Measurements from ENCODE around the gene ELF2.

ELF2 gene

GRCh38 chr4:139083956-139084803 lies 92.8 kb downstream of the ELF2 start (continued):
- peak; percentile 64; the same call in 1 of the 2 replicates for TF ChIP-seq SP7 (tag by site-specific recombination; IDR thresholded peaks at IDR 0.05)
- no peak for TF ChIP-seq BCL6B (tag by site-specific recombination; IDR thresholded peaks at IDR 0.05)
- no peak for TF ChIP-seq ZNF248 (tag by site-specific recombination; IDR thresholded peaks at IDR 0.05)
- TF ChIP-seq, protein P1, sequence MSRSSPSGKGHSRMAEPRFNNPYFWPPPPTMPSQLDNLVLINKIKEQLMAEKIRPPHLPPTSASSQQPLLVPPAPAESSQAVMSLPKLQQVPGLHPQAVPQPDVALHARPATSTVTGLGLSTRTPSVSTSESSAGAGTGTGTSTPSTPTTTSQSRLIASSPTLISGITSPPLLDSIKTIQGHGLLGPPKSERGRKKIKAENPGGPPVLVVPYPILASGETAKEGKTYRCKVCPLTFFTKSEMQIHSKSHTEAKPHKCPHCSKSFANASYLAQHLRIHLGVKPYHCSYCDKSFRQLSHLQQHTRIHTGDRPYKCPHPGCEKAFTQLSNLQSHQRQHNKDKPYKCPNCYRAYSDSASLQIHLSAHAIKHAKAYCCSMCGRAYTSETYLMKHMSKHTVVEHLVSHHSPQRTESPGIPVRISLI (tag by site-specific recombination; IDR thresholded peaks at IDR 0.05), result no peak
- peak; percentile 52; the same call in 1 of the 2 replicates for TF ChIP-seq ZNF24 (tag by site-specific recombination; IDR thresholded peaks at IDR 0.05)
- TF ChIP-seq ZNF510 (tag by site-specific recombination; IDR thresholded peaks at IDR 0.05; ENCODE audit: insufficient replicate concordance), result no peak
- TF ChIP-seq SALL2 (tag by site-specific recombination; IDR thresholded peaks at IDR 0.05; ENCODE audit: borderline replicate concordance), result no peak
- TF ChIP-seq ZNF488 (tag by site-specific recombination; IDR thresholded peaks at IDR 0.05), result no peak
- peak; percentile 68 for TF ChIP-seq ZNF692 (tag by site-specific recombination; IDR thresholded peaks at IDR 0.05)
- TF ChIP-seq, protein P2, sequence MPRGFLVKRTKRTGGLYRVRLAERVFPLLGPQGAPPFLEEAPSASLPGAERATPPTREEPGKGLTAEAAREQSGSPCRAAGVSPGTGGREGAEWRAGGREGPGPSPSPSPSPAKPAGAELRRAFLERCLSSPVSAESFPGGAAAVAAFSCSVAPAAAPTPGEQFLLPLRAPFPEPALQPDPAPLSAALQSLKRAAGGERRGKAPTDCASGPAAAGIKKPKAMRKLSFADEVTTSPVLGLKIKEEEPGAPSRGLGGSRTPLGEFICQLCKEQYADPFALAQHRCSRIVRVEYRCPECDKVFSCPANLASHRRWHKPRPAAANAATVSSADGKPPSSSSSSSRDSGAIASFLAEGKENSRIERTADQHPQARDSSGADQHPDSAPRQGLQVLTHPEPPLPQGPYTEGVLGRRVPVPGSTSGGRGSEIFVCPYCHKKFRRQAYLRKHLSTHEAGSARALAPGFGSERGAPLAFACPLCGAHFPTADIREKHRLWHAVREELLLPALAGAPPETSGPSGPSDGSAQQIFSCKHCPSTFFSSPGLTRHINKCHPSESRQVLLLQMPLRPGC (tag by site-specific recombination; IDR thresholded peaks at IDR 0.05), result peak; percentile 8; the same call in 1 of the 2 replicates
- no peak for TF ChIP-seq ZNF677 (tag by site-specific recombination; IDR thresholded peaks at IDR 0.05)
- TF ChIP-seq KLF16 (tag by site-specific recombination; IDR thresholded peaks at IDR 0.05), result peak; percentile 60
- TF ChIP-seq, protein P3, sequence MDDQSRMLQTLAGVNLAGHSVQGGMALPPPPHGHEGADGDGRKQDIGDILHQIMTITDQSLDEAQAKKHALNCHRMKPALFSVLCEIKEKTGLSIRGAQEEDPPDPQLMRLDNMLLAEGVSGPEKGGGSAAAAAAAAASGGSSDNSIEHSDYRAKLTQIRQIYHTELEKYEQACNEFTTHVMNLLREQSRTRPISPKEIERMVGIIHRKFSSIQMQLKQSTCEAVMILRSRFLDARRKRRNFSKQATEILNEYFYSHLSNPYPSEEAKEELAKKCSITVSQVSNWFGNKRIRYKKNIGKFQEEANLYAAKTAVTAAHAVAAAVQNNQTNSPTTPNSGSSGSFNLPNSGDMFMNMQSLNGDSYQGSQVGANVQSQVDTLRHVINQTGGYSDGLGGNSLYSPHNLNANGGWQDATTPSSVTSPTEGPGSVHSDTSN (CRISPR knock-in tag; IDR thresholded peaks at IDR 0.05), result 0 out of 2 replicates have a peak, but pooled peaks have one; percentile 28
- TF ChIP-seq ZBTB8A (tag by site-specific recombination; IDR thresholded peaks at IDR 0.05), result peak; percentile 78
- TF ChIP-seq ZNF639 (tag by site-specific recombination; IDR thresholded peaks at IDR 0.05), result no peak
- TF ChIP-seq, protein P4, sequence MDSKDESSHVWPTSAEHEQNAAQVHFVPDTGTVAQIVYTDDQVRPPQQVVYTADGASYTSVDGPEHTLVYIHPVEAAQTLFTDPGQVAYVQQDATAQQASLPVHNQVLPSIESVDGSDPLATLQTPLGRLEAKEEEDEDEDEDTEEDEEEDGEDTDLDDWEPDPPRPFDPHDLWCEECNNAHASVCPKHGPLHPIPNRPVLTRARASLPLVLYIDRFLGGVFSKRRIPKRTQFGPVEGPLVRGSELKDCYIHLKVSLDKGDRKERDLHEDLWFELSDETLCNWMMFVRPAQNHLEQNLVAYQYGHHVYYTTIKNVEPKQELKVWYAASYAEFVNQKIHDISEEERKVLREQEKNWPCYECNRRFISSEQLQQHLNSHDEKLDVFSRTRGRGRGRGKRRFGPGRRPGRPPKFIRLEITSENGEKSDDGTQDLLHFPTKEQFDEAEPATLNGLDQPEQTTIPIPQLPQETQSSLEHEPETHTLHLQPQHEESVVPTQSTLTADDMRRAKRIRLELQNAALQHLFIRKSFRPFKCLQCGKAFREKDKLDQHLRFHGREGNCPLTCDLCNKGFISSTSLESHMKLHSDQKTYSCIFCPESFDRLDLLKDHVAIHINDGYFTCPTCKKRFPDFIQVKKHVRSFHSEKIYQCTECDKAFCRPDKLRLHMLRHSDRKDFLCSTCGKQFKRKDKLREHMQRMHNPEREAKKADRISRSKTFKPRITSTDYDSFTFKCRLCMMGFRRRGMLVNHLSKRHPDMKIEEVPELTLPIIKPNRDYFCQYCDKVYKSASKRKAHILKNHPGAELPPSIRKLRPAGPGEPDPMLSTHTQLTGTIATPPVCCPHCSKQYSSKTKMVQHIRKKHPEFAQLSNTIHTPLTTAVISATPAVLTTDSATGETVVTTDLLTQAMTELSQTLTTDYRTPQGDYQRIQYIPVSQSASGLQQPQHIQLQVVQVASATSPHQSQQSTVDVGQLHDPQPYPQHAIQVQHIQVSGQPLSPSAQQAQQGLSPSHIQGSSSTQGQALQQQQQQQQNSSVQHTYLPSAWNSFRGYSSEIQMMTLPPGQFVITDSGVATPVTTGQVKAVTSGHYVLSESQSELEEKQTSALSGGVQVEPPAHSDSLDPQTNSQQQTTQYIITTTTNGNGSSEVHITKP (tag by site-specific recombination; IDR thresholded peaks at IDR 0.05), result peak; percentile 66
- TF ChIP-seq ZXDB (tag by site-specific recombination; IDR thresholded peaks at IDR 0.05), result peak; percentile 99
- peak; percentile 51; the same call in 1 of the 2 replicates for TF ChIP-seq REST (tag by site-specific recombination; IDR thresholded peaks at IDR 0.05)
- 0 out of 2 replicates have a peak, but pooled peaks have one; percentile 42 for TF ChIP-seq ZFHX2 (tag by site-specific recombination; conservative IDR thresholded peaks at IDR 0.05)
- no peak for TF ChIP-seq HOXD13 (CRISPR knock-in tag; IDR thresholded peaks at IDR 0.05; ENCODE audit: borderline replicate concordance)
